Measurements from ENCODE around the gene LRRC4B. TPM values are rescaled to one million over a fixed set of nuclear protein-coding genes. Genes with fewer than 3 reads are reported as not detected.

The LRRC4B gene
- polyA plus RNA-seq, 1 donor (not counting 4 experiments of a cell fraction or from before 2014, with no cell fraction given), result not detected

DNA sequence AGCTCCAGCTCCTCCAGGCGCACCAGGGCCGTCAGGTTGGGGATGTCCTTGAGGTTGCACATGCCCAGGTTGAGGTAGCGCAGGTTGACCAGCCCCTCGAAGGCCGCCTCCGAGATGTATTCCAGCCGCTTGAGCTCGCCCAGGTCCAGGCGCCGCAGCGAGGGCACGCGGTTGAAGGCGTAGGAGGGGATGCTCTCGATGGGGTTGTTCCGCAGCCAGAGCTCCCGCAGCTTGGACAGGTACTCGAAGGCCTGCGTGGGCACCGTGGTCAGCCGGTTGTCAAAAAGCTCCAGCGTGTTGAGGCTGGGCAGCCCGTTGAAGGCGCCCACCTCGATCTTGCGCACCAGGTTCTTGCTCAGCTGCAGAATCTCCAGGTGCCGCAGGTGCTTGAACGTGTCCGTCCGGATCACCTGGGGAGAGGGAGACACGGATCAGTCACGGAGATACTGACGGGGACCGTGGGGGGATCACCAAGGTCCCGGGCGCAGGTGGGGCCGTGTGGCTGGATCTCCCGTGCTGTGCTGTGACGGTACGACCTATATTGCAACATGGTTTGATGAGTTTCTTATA is 49.1 kb downstream of the LRRC4B start:
- dilution Hi-C loops (cut with MboI; ENCODE audit: extremely low pct_ligation_motif_present, low sequenced_read_pairs), result no loop called here

GRCh38 chr19:50518091-50519005 is 49.9 kb downstream of the LRRC4B start:
- H3K27ac ChIP-seq (ENCODE audit: control insufficient read depth, insufficient read depth, low read length), result no peak overlapping the region
- peaks cover 8% of the 10 kb centered on the region for H3K27me3 ChIP-seq (ENCODE audit: control insufficient read depth, extremely low read depth, insufficient read depth, low read length)
- DNase-seq (ENCODE audit: low read depth, low spot score) (no peak), FAIRE-seq (no peak)
- dilution Hi-C loops (cut with MboI; ENCODE audit: extremely low pct_ligation_motif_present, low sequenced_read_pairs), result no loop called here
- no peak overlapping the region for H3K9ac ChIP-seq (ENCODE audit: control insufficient read depth, extremely low read depth, insufficient read depth, low read length)
- no peaks in the 10 kb centered on the region for H3K9me3 ChIP-seq (ENCODE audit: control insufficient read depth, low read depth, low read length)
- no peaks in the 10 kb centered on the region for H4K20me1 ChIP-seq (ENCODE audit: control insufficient read depth, extremely low read depth, insufficient read depth, low read length)
- no peak for TF ChIP-seq EZH2 (IDR thresholded peaks at IDR 0.05; ENCODE audit: low read length)
- TF ChIP-seq, protein P1, sequence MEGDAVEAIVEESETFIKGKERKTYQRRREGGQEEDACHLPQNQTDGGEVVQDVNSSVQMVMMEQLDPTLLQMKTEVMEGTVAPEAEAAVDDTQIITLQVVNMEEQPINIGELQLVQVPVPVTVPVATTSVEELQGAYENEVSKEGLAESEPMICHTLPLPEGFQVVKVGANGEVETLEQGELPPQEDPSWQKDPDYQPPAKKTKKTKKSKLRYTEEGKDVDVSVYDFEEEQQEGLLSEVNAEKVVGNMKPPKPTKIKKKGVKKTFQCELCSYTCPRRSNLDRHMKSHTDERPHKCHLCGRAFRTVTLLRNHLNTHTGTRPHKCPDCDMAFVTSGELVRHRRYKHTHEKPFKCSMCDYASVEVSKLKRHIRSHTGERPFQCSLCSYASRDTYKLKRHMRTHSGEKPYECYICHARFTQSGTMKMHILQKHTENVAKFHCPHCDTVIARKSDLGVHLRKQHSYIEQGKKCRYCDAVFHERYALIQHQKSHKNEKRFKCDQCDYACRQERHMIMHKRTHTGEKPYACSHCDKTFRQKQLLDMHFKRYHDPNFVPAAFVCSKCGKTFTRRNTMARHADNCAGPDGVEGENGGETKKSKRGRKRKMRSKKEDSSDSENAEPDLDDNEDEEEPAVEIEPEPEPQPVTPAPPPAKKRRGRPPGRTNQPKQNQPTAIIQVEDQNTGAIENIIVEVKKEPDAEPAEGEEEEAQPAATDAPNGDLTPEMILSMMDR (optimal IDR thresholded peaks at IDR 0.05 in 1 of 3, IDR thresholded peaks at IDR 0.05 in 1 of 3, conservative IDR thresholded peaks at IDR 0.05 in 1 of 3; ENCODE audit: extremely low read depth in 1 of 3, insufficient read depth in 2 of 3, low read length in 3 of 3), result peak in 2 of 3 experiments; percentile 12 to 23
- no peaks in the 10 kb centered on the region for H3K79me2 ChIP-seq (ENCODE audit: control insufficient read depth, insufficient read depth, low read length)
- H3K9me1 ChIP-seq (ENCODE audit: control insufficient read depth, extremely low read depth, insufficient read depth, low read length), result no peaks in the 10 kb centered on the region
- H3K4me1 ChIP-seq (ENCODE audit: control insufficient read depth, extremely low read depth, insufficient read depth, low read length), result no peaks in the 10 kb centered on the region
- H3K4me3 ChIP-seq (ENCODE audit: control insufficient read depth in 2 of 3, extremely low read depth in 1 of 3, insufficient read depth in 2 of 3, low read depth in 1 of 3, low read length in 3 of 3), result no peak overlapping the region
- no peaks in the 10 kb centered on the region for H3K36me3 ChIP-seq (ENCODE audit: control insufficient read depth in 2 of 2, extremely low read depth in 1 of 2, insufficient read depth in 2 of 2, low read length in 2 of 2)
- no peak overlapping the region for H2AFZ ChIP-seq (ENCODE audit: control insufficient read depth, low read length)
- no peak overlapping the region for H3K4me2 ChIP-seq (ENCODE audit: control insufficient read depth, extremely low read depth, insufficient read depth, low read depth, low read length)

More for the DNA sequence above, 49.1 kb downstream of the LRRC4B start:
- Histone ChIP-seq H3K4me3 (ENCODE audit: control insufficient read depth in 2 of 3, extremely low read depth in 1 of 3, insufficient read depth in 2 of 3, low read depth in 1 of 3, low read length in 3 of 3) (no peak overlapping the region), H3K36me3 (ENCODE audit: control insufficient read depth in 2 of 2, extremely low read depth in 1 of 2, insufficient read depth in 2 of 2, low read length in 2 of 2) (no peaks in the 10 kb centered on the region), H3K27me3 (ENCODE audit: control insufficient read depth, extremely low read depth, insufficient read depth, low read length) (peaks cover 8% of the 10 kb centered on the region), H2AFZ (ENCODE audit: control insufficient read depth, low read length) (no peak overlapping the region), H3K9me1 (ENCODE audit: control insufficient read depth, extremely low read depth, insufficient read depth, low read length) (no peaks in the 10 kb centered on the region), H3K9ac (ENCODE audit: control insufficient read depth, extremely low read depth, insufficient read depth, low read length) (no peak overlapping the region), H3K4me1 (ENCODE audit: control insufficient read depth, extremely low read depth, insufficient read depth, low read length) (no peaks in the 10 kb centered on the region), H3K27ac (ENCODE audit: control insufficient read depth, insufficient read depth, low read length) (no peak overlapping the region), H3K9me3 (ENCODE audit: control insufficient read depth, low read depth, low read length) (no peaks in the 10 kb centered on the region), H3K4me2 (ENCODE audit: control insufficient read depth, extremely low read depth, insufficient read depth, low read depth, low read length) (no peak overlapping the region), H4K20me1 (ENCODE audit: control insufficient read depth, extremely low read depth, insufficient read depth, low read length) (no peaks in the 10 kb centered on the region), H3K79me2 (ENCODE audit: control insufficient read depth, insufficient read depth, low read length) (no peaks in the 10 kb centered on the region)
- DNase-seq (ENCODE audit: low read depth, low spot score) (no peak), FAIRE-seq (no peak)
- TF ChIP-seq EZH2 (IDR thresholded peaks at IDR 0.05; ENCODE audit: low read length), result no peak
- TF ChIP-seq, protein P1 (optimal IDR thresholded peaks at IDR 0.05 in 1 of 3, IDR thresholded peaks at IDR 0.05 in 1 of 3, conservative IDR thresholded peaks at IDR 0.05 in 1 of 3; ENCODE audit: extremely low read depth in 1 of 3, insufficient read depth in 2 of 3, low read length in 3 of 3), result no peak
